Mesothelial cell of epicardium (in vitro differentiated cells): ENCODE results near the gene CDC25C. TPM values are rescaled to one million over a fixed set of nuclear protein-coding genes. Genes with fewer than 3 reads are reported as not detected.
"Not testable (repeated sequence)": the region's sequence is repeated elsewhere in the genome, so short reads cannot be mapped to it uniquely, and the experiment has no call there.

Experiments
- DNase-seq, 2 experiments: peaks; one replicate each; pipeline ENCODE4 v3.0.0; 2021; ENCODE audit warnings: low spot score in 2 of 2; ENCODE audit not compliant: unreplicated experiment in 2 of 2
- H3K27ac Mint-ChIP-seq: 2 replicates; pipeline ENCODE4 v1.8.0; 2021; ENCODE audit warnings: mixed read lengths
- H3K27me3 Mint-ChIP-seq: 2 replicates; pipeline ENCODE4 v1.8.0; 2021; ENCODE audit warnings: low read depth, mixed read lengths
- H3K36me3 Mint-ChIP-seq: 2 replicates; pipeline ENCODE4 v1.8.0; 2021; ENCODE audit warnings: mixed read lengths
- H3K4me1 Mint-ChIP-seq: 2 replicates; pipeline ENCODE4 v1.8.0; 2021; ENCODE audit warnings: mixed read lengths
- H3K4me3 Mint-ChIP-seq: 2 replicates; pipeline ENCODE4 v1.8.0; 2021; ENCODE audit warnings: mild to moderate bottlenecking, moderate library complexity, mixed read lengths
- H3K9me3 Mint-ChIP-seq: 2 replicates; pipeline ENCODE4 v1.8.0; 2021; ENCODE audit warnings: mixed read lengths
- CTCF ChIP-seq: fragments of 200-600 bp; sonication (generic); IDR thresholded peaks from one replicate; pipeline ENCODE4 v1.5.0; 2021; ENCODE audit warnings: antibody characterized with exemption; ENCODE audit not compliant: unreplicated experiment
- total RNA-seq: library from RNA; stranded (reverse); gene quantifications from 3 replicates; pipeline ENCODE4 v1.2.1, GENCODE V29; 2021

CDC25C gene
- total RNA-seq, 1 donor from 2014 or later, result 6.7 TPM

- Mint-ChIP-seq H3K27me3 (peaks cover 22% of the 10 kb centered on the region), H3K27ac (no peak overlapping the region), H3K36me3 (no peaks in the 10 kb centered on the region), H3K9me3 (no peaks in the 10 kb centered on the region), H3K4me3 (no peak overlapping the region), H3K4me1 (no peaks in the 10 kb centered on the region)
- DNase-seq, result no peak
- no peak for TF ChIP-seq CTCF
Measured at GRCh38 chr5:138258704-138259292, 72.8 kb downstream of the CDC25C start.

- no peak for TF ChIP-seq CTCF
- no peaks in the 10 kb centered on the region for H3K9me3 Mint-ChIP-seq
- DNase-seq, result no peak
- H3K4me1 Mint-ChIP-seq, result no peaks in the 10 kb centered on the region
- H3K36me3 Mint-ChIP-seq, result no peaks in the 10 kb centered on the region
- no peak overlapping the region for H3K4me3 Mint-ChIP-seq
- H3K27ac Mint-ChIP-seq, result no peak overlapping the region
- H3K27me3 Mint-ChIP-seq, result peaks cover 32% of the 10 kb centered on the region
Measured at GRCh38 chr5:138257583-138257982, 74.0 kb downstream of the CDC25C start.

- H3K4me3 Mint-ChIP-seq, result no peak overlapping the region
- no peak overlapping the region for H3K27ac Mint-ChIP-seq
- no peak for DNase-seq
- TF ChIP-seq CTCF, result no peak
- no peaks in the 10 kb centered on the region for H3K4me1 Mint-ChIP-seq
- H3K9me3 Mint-ChIP-seq, result no peaks in the 10 kb centered on the region
- no peaks in the 10 kb centered on the region for H3K36me3 Mint-ChIP-seq
- H3K27me3 Mint-ChIP-seq, result peaks cover 33% of the 10 kb centered on the region
Measured at GRCh38 chr5:138252944-138253343, 78.7 kb downstream of the CDC25C start.

- not testable (repeated sequence) for H3K9me3 Mint-ChIP-seq, H3K4me3 Mint-ChIP-seq, H3K27ac Mint-ChIP-seq, H3K4me1 Mint-ChIP-seq, DNase-seq, H3K36me3 Mint-ChIP-seq
- peaks cover 38% of the 10 kb centered on the region for H3K27me3 Mint-ChIP-seq
Measured at GRCh38 chr5:138247800-138248199, 83.8 kb downstream of the CDC25C start.

- H3K27me3 Mint-ChIP-seq, result peaks cover 37% of the 10 kb centered on the region
- no peak for DNase-seq
- H3K9me3 Mint-ChIP-seq, result no peaks in the 10 kb centered on the region
- TF ChIP-seq CTCF, result no peak
- no peaks in the 10 kb centered on the region for H3K36me3 Mint-ChIP-seq
- peaks cover 2% of the 10 kb centered on the region for H3K4me1 Mint-ChIP-seq
- H3K27ac Mint-ChIP-seq, result no peak overlapping the region
- no peak overlapping the region for H3K4me3 Mint-ChIP-seq
Measured at GRCh38 chr5:138246822-138247221, 84.8 kb downstream of the CDC25C start.

DNA sequence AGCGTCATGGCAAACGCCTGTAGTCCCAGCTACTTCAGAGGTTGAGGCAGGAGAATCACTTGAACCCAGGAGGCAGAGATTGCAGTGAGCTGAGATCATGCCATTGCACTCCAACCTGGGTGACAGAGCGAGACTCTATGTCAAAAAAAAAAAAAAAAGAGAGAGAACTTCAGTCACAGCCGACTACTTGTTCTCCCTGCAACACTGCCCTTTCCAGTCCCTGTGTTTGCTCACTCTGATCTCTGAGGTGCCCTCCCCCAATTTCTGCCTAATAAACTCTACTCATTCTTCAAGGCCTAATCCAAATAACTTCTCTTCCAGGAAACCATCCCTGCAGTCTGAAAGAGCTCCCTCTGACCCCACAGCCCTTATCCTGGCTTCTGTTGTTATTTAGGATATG is 85.3 kb downstream of the CDC25C start:
- H3K4me1 Mint-ChIP-seq, result peaks cover 4% of the 10 kb centered on the region
- H3K27me3 Mint-ChIP-seq, result peaks cover 40% of the 10 kb centered on the region
- no peak for TF ChIP-seq CTCF
- H3K4me3 Mint-ChIP-seq, result no peak overlapping the region
- no peaks in the 10 kb centered on the region for H3K36me3 Mint-ChIP-seq
- H3K9me3 Mint-ChIP-seq, result no peaks in the 10 kb centered on the region
- DNase-seq, result no peak
- H3K27ac Mint-ChIP-seq, result no peak overlapping the region
